Activated naive CD4-positive, alpha-beta T cell treated with Interleukin-2 at 50 U/mL for 16 hours (primary cell): ENCODE results near the gene CDH7.

Experiments
- DNase-seq: peaks from one replicate; pipeline ENCODE4 v3.0.0-alpha.2; 2020

CDH7 gene

GRCh38 chr18:65768120-65768778, 17.4 kb downstream of the CDH7 start:
- no peak for DNase-seq

GRCh38 chr18:65769652-65770051, 18.8 kb downstream of the CDH7 start:
- no peak for DNase-seq

GRCh38 chr18:65786474-65786873, 35.7 kb downstream of the CDH7 start:
- DNase-seq, result no peak

GRCh38 chr18:65788373-65788772, 37.6 kb downstream of the CDH7 start:
- DNase-seq, result no peak

GRCh38 chr18:65790604-65791003, 39.8 kb downstream of the CDH7 start:
- DNase-seq, result no peak

- no peak for DNase-seq
These were observed 40.9 kb downstream of the CDH7 start for GRCh38 chr18:65791719-65792118.

- no peak for DNase-seq
These were observed 41.8 kb downstream of the CDH7 start for GRCh38 chr18:65792456-65793074.

- no peak for DNase-seq
These were observed 57.9 kb downstream of the CDH7 start for GRCh38 chr18:65808759-65809158.

GRCh38 chr18:65811307-65811706, 60.5 kb downstream of the CDH7 start:
- DNase-seq, result no peak

- DNase-seq, result no peak
These were observed 64.7 kb downstream of the CDH7 start for GRCh38 chr18:65815506-65815905.

- no peak for DNase-seq
These were observed 66.4 kb downstream of the CDH7 start for GRCh38 chr18:65817178-65817577.

- no peak for DNase-seq
These were observed 71.1 kb downstream of the CDH7 start for GRCh38 chr18:65821911-65822310.

GRCh38 chr18:65822826-65823225, 72.0 kb downstream of the CDH7 start:
- no peak for DNase-seq

- no peak for DNase-seq
These were observed 76.6 kb downstream of the CDH7 start for GRCh38 chr18:65827444-65827843.

- DNase-seq, result no peak
These were observed 85.1 kb downstream of the CDH7 start for GRCh38 chr18:65835881-65836280.

GRCh38 chr18:65846107-65846506, 95.3 kb downstream of the CDH7 start:
- no peak for DNase-seq

GRCh38 chr18:65852273-65852672, 101.5 kb downstream of the CDH7 start:
- no peak for DNase-seq

GRCh38 chr18:65859075-65859474, 108.3 kb downstream of the CDH7 start:
- DNase-seq, result no peak

- no peak for DNase-seq
These were observed 118.7 kb downstream of the CDH7 start for GRCh38 chr18:65869527-65869926.

- DNase-seq, result no peak
These were observed 125.5 kb downstream of the CDH7 start for GRCh38 chr18:65876310-65876709.

- no peak for DNase-seq
These were observed 146.5 kb downstream of the CDH7 start for GRCh38 chr18:65897292-65897691.

GRCh38 chr18:65901522-65901921, 150.7 kb downstream of the CDH7 start:
- DNase-seq, result no peak

- no peak for DNase-seq
These were observed 155.8 kb downstream of the CDH7 start for GRCh38 chr18:65906621-65907034.

GRCh38 chr18:65907281-65907680, 156.5 kb downstream of the CDH7 start:
- no peak for DNase-seq

- no peak for DNase-seq
These were observed 168.2 kb downstream of the CDH7 start for GRCh38 chr18:65919018-65919417.
